CD4-positive, alpha-beta T cell (primary cell): ENCODE measurements around the gene C5orf46. TPM values are rescaled to one million over a fixed set of nuclear protein-coding genes. Genes with fewer than 3 reads are reported as not detected.

Source experiments
- ATAC-seq: fragments of 200-7000 bp; cut with Tn5 transposase; one replicate; pipeline ENCODE4 v1.10.0; 2022; ENCODE audit warnings: mild to moderate bottlenecking; ENCODE audit not compliant: poor library complexity
- CTCF ChIA-PET: fragments of 350-600 bp; sonication (Branson Sonifier 250); formaldehyde crosslinking; loops from one replicate; lab custom pipeline; 2021; ENCODE audit warnings: antibody characterized with exemption, inconsistent platforms; lab: Charles Lee
- POLR2A ChIA-PET: fragments of 350-600 bp; sonication (Branson Sonifier 250); formaldehyde crosslinking; loops from one replicate; lab custom pipeline; 2021; ENCODE audit warnings: antibody characterized with exemption, inconsistent platforms; lab: Charles Lee
- DNase-seq, 14 experiments: peaks; one replicate each; pipeline ENCODE4 v3.0.0-alpha.2; 2013 to 2020; ENCODE audit warnings: mixed read lengths in 2 of 14
- H3K27ac ChIP-seq, 2 donors: one replicate each; pipeline versions ENCODE4 v1.5.1 to v1.7.0; 2013; ENCODE audit warnings: low read length in 2 of 2, low read depth in 1 of 2, mild to moderate bottlenecking in 1 of 2
- H3K27me3 ChIP-seq, 2 experiments: 1 replicate in 1 of 2; 2 replicates in 1 of 2; pipeline versions ENCODE4 v1.6.1 to v1.7.0; 2013; ENCODE audit warnings: low read length in 2 of 2, control low read depth in 1 of 2, mild to moderate bottlenecking in 1 of 2, moderate library complexity in 1 of 2; ENCODE audit not compliant: insufficient read depth in 2 of 2, control insufficient read depth in 1 of 2
- H3K36me3 ChIP-seq: one replicate; pipeline ENCODE4 v1.6.1; 2013; ENCODE audit warnings: low read length, control low read depth; ENCODE audit not compliant: insufficient read depth
- H3K4me1 ChIP-seq: one replicate; pipeline ENCODE4 v1.6.1; 2013; ENCODE audit warnings: low read length, control low read depth; ENCODE audit not compliant: insufficient read depth
- H3K4me3 ChIP-seq: one replicate; pipeline ENCODE4 v1.5.1; 2013; ENCODE audit warnings: mild to moderate bottlenecking, low read length, moderate library complexity
- H3K9me3 ChIP-seq, 2 experiments: 1 replicate in 1 of 2; 2 replicates in 1 of 2; pipeline versions ENCODE4 v1.6.1 to v1.7.0; 2013; ENCODE audit warnings: low read length in 2 of 2, mild to moderate bottlenecking in 2 of 2, control low read depth in 1 of 2, moderate library complexity in 1 of 2; ENCODE audit not compliant: control insufficient read depth in 1 of 2, insufficient read depth in 1 of 2
- H3K27ac Mint-ChIP-seq: one replicate; pipeline ENCODE4 v1.8.0; 2020; ENCODE audit warnings: mixed read lengths
- H3K27me3 Mint-ChIP-seq: one replicate; pipeline ENCODE4 v1.8.0; 2021; ENCODE audit warnings: mixed read lengths
- H3K36me3 Mint-ChIP-seq: one replicate; pipeline ENCODE4 v1.8.0; 2021; ENCODE audit warnings: low read depth, mixed read lengths
- H3K4me1 Mint-ChIP-seq: one replicate; pipeline ENCODE4 v1.8.0; 2021; ENCODE audit warnings: low read depth, mixed read lengths
- H3K4me3 Mint-ChIP-seq: one replicate; pipeline ENCODE4 v1.8.0; 2020; ENCODE audit warnings: mild to moderate bottlenecking, mixed read lengths
- H3K9me3 Mint-ChIP-seq: one replicate; pipeline ENCODE4 v1.8.0; 2020; ENCODE audit warnings: mixed read lengths
- intact Hi-C, 2 experiments: fragments of 100-400 bp; cut with DNase I in 1 of 2; cut with micrococcal nuclease in 1 of 2; formaldehyde crosslinking; loops; one replicate each; pipeline versions ENCODE4 v1.15.1 to v1.9.0; 2023 to 2025; cut with DNase I, micrococcal nuclease
- total RNA-seq, 174 experiments: library from RNA in 2 of 174; stranded (reverse) in 2 of 174; gene quantifications; one replicate each; pipeline ENCODE4 v1.2.3 and lab custom pipeline; 2021 to 2026
- TF ChIP-seq, protein P1 (sequence below): fragments of 200-600 bp; IDR thresholded peaks from one replicate; pipeline ENCODE4 v1.8.0; 2022; ENCODE audit warnings: antibody characterized with exemption, mild to moderate bottlenecking

The C5orf46 gene
- total RNA-seq, 2 experiments from 2014 or later = not detected

DNA sequence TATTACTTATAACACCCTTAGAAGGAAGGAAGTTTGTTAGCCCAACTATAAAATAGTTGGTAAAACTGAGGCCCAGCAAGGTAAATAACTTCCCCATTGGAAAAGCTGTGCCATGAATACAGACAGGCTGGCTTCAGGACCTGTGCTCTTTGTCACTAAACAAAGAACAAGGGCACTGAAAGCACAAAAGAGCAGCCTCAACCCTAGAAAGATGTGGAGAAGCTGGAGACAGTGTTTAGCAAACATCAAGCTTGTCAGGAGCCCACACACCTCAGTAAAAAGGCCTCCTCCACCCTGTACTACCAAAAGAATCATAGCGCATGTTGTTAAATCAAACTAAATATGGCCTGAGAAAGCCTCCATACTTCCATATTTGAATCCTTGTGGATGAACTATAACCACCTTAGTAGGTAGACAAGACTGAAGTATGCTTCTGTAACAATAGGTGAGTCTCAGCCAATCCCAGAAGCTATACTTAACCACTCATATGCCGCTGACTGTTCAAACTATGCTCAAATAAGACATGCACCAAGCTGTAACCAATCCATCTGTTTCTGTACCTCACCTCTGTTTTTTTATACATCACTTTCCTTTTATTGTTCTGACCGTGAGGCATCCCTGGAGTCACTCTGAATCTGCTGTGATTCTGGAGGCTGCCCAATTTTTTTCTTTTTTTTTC, 46.2 kb downstream of the C5orf46 start:
- Histone ChIP-seq H3K4me1 (no peaks in the 10 kb centered on the region), H3K27me3 (no peaks in the 10 kb centered on the region), H3K9me3 (no peaks in the 10 kb centered on the region), H3K27ac (no peak overlapping the region), H3K36me3 (no peaks in the 10 kb centered on the region), H3K4me3 (no peak overlapping the region)
- Mint-ChIP-seq H3K9me3 (no peaks in the 10 kb centered on the region), H3K27ac (no peak overlapping the region), H3K36me3 (no peaks in the 10 kb centered on the region), H3K4me3 (no peak overlapping the region), H3K27me3 (no peaks in the 10 kb centered on the region), H3K4me1 (no peaks in the 10 kb centered on the region)
- ChIA-PET POLR2A (no interaction called here), CTCF (no interaction called here)
- no peak for DNase-seq
- TF ChIP-seq, protein P1, sequence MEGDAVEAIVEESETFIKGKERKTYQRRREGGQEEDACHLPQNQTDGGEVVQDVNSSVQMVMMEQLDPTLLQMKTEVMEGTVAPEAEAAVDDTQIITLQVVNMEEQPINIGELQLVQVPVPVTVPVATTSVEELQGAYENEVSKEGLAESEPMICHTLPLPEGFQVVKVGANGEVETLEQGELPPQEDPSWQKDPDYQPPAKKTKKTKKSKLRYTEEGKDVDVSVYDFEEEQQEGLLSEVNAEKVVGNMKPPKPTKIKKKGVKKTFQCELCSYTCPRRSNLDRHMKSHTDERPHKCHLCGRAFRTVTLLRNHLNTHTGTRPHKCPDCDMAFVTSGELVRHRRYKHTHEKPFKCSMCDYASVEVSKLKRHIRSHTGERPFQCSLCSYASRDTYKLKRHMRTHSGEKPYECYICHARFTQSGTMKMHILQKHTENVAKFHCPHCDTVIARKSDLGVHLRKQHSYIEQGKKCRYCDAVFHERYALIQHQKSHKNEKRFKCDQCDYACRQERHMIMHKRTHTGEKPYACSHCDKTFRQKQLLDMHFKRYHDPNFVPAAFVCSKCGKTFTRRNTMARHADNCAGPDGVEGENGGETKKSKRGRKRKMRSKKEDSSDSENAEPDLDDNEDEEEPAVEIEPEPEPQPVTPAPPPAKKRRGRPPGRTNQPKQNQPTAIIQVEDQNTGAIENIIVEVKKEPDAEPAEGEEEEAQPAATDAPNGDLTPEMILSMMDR = no peak
- intact Hi-C loops = loop anchor here (5.0 to 10.0 kb wide), 2 partner anchors 872 to 875 kb away; no protein-coding TSS in a partner anchor
- no peak for ATAC-seq

DNA sequence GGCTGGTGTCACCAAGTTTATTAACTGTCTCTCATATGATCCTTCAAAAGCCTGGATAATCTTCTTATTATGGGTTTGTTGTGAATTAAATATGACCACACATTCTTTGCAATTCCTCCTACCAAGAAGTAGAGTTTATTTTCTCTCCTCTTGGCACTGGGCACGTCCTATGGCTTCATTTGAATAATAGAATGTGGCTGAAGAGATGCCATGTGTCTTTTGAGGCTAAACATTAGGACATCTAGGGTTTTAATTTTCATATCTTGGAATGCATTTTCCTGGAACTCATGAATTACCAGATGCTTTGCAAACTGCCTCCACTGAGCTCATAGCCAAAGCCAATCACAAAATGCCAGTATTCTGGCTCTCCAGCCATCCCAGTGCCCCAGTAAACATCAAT, 47.8 kb downstream of the C5orf46 start:
- ChIA-PET CTCF (no interaction called here), POLR2A (interaction anchor here (0.7 kb wide), 1 partner anchor 456 kb away, joined by 3 read pairs; no protein-coding TSS in a partner anchor)
- Histone ChIP-seq H3K36me3 (no peaks in the 10 kb centered on the region), H3K4me3 (no peak overlapping the region), H3K27me3 (no peaks in the 10 kb centered on the region), H3K9me3 (no peaks in the 10 kb centered on the region), H3K4me1 (no peaks in the 10 kb centered on the region), H3K27ac (no peak overlapping the region)
- H3K4me1 Mint-ChIP-seq = no peaks in the 10 kb centered on the region
- ATAC-seq = no peak
- no peaks in the 10 kb centered on the region for H3K36me3 Mint-ChIP-seq
- no peak overlapping the region for H3K4me3 Mint-ChIP-seq
- intact Hi-C loops = loop anchor here (5.0 to 10.0 kb wide), 2 partner anchors 874 to 876 kb away; no protein-coding TSS in a partner anchor
- TF ChIP-seq, protein P1 = no peak
- H3K27me3 Mint-ChIP-seq = no peaks in the 10 kb centered on the region
- no peak overlapping the region for H3K27ac Mint-ChIP-seq
- DNase-seq = no peak
- H3K9me3 Mint-ChIP-seq = no peaks in the 10 kb centered on the region

DNA sequence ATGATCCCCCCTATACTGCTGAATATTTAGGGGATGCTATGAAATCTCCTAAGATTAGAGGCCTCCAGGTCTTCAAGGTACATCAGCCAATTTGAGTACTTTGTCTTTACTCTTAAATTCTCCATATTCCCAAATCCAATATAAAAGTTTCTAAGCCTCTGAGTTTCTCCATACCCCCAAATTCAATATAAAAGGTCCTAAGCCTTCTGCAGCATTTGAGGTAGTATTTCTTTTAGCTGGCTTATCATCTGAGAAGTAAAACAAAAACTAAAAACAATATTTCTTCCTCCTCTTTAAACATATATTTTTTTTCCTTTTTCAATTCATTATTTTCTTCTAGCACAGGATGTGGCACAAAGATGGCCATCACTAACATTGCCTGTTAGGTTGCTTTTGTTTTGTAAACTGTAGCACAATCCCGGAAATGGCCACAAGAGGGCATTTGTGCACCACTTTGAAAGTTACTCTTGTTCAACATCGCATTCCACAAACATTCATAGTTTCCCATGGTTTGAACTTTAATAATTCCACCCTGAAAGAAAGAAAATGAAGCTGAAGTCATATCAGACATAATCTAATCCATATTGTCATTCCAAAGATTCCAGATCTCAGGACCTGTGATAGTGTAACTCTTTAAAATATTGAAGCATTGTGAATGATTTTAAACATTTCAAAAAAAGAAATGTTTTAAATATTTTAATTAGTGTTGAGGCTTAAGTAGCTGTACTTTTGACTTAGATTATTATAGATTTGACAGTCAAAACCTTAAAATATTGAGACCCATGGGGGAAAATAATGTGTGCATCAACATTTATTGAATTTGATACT, 48.8 kb downstream of the C5orf46 start:
- H3K27ac ChIP-seq = no peak overlapping the region
- Mint-ChIP-seq H3K27me3 (no peaks in the 10 kb centered on the region), H3K9me3 (no peaks in the 10 kb centered on the region), H3K36me3 (no peaks in the 10 kb centered on the region), H3K27ac (no peak overlapping the region), H3K4me1 (no peaks in the 10 kb centered on the region), H3K4me3 (no peak overlapping the region)
- H3K4me1 ChIP-seq = no peaks in the 10 kb centered on the region
- POLR2A ChIA-PET = interaction anchor here (0.7 kb wide), 1 partner anchor 455 kb away, joined by 3 read pairs; no protein-coding TSS in a partner anchor
- H3K36me3 ChIP-seq = no peaks in the 10 kb centered on the region
- DNase-seq = peak in 10 of 14 experiments; percentile 3 to 51 (median 14)
- CTCF ChIA-PET = no interaction called here
- H3K27me3 ChIP-seq = peaks cover 0 to under 1% of the 10 kb centered on the region in 2 experiments
- TF ChIP-seq, protein P1 = peak; percentile 82
- intact Hi-C loops = loop anchor here (5.0 to 10.0 kb wide), 2 partner anchors 875 to 877 kb away; no protein-coding TSS in a partner anchor
- no peaks in the 10 kb centered on the region for H3K9me3 ChIP-seq
- no peak overlapping the region for H3K4me3 ChIP-seq
- ATAC-seq = no peak
